Activated CD8-positive, alpha-beta T cell treated with anti-CD3 and anti-CD28 coated beads for 36 hours (primary cell): ENCODE data around the gene RIMBP2. TPM values are rescaled to one million over a fixed set of nuclear protein-coding genes. Genes with fewer than 3 reads are reported as not detected.

Source experiments
- ATAC-seq: fragments of 200-7000 bp; cut with Tn5 transposase; one replicate; pipeline ENCODE4 v1.10.0; 2021; ENCODE audit warnings: mild to moderate bottlenecking, moderate library complexity
- CTCF ChIA-PET: fragments of 350-600 bp; sonication (Branson Sonifier 250); formaldehyde crosslinking; loops from one replicate; lab custom pipeline; 2021; ENCODE audit warnings: antibody characterized with exemption; lab: Charles Lee
- POLR2A ChIA-PET: fragments of 350-600 bp; sonication (Branson Sonifier 250); formaldehyde crosslinking; loops from one replicate; lab custom pipeline; 2021; ENCODE audit warnings: antibody characterized with exemption; lab: Charles Lee
- DNase-seq: peaks from one replicate; pipeline ENCODE4 v3.0.0-alpha.2; 2020
- H3K27ac Mint-ChIP-seq: one replicate; pipeline ENCODE4 v1.8.0; 2021; ENCODE audit warnings: mild to moderate bottlenecking, mixed read lengths
- H3K27me3 Mint-ChIP-seq: one replicate; pipeline ENCODE4 v1.8.0; 2021; ENCODE audit warnings: mixed read lengths
- H3K36me3 Mint-ChIP-seq: one replicate; pipeline ENCODE4 v1.8.0; 2021; ENCODE audit warnings: low read depth, mixed read lengths
- H3K4me1 Mint-ChIP-seq: one replicate; pipeline ENCODE4 v1.8.0; 2021; ENCODE audit warnings: low read depth, mixed read lengths
- H3K4me3 Mint-ChIP-seq: one replicate; pipeline ENCODE4 v1.8.0; 2021; ENCODE audit warnings: mild to moderate bottlenecking, moderate library complexity, mixed read lengths
- H3K9me3 Mint-ChIP-seq: one replicate; pipeline ENCODE4 v1.8.0; 2021; ENCODE audit warnings: mixed read lengths
- CTCF ChIP-seq: fragments of 200-600 bp; IDR thresholded peaks from one replicate; pipeline ENCODE4 v1.8.0; 2022; ENCODE audit warnings: antibody characterized with exemption, mild to moderate bottlenecking
- intact Hi-C: fragments of 100-400 bp; cut with micrococcal nuclease; formaldehyde crosslinking; loops from one replicate; pipeline ENCODE4 v1.10.0; 2022
- total RNA-seq, 2 experiments: library from RNA; stranded (reverse); gene quantifications; one replicate each; pipeline ENCODE4 v1.2.3, GENCODE V29; 2021

The RIMBP2 gene
- total RNA-seq, 2 experiments from 2014 or later, result not detected

DNA sequence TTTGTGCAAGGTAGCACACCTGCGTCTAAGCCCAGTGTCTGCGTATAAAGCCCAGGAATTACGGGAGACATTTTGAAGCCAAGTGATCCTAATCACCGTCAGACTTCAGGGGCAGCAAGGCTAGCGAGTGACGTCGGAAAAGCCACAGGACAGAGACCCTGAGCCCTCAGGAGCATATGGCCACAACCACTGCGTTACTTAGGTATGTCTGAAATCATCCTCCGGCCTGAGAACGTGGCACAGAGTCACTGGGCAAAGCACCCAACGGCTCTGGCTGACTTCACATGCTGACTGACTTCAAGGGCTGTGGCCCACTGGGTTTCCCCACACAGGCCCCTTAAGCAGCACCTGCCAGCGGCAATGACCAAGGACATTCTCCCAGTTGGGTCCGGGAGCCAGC lies 71.5 kb downstream of the RIMBP2 start:
- ATAC-seq (no peak), DNase-seq (no peak)
- no peak for TF ChIP-seq CTCF
- Mint-ChIP-seq H3K4me3 (no peak overlapping the region), H3K4me1 (no peaks in the 10 kb centered on the region), H3K27me3 (no peaks in the 10 kb centered on the region), H3K9me3 (no peaks in the 10 kb centered on the region), H3K36me3 (no peaks in the 10 kb centered on the region), H3K27ac (no peak overlapping the region)
- ChIA-PET CTCF (no interaction called here), POLR2A (no interaction called here)
- intact Hi-C loops, result no loop called here

DNA sequence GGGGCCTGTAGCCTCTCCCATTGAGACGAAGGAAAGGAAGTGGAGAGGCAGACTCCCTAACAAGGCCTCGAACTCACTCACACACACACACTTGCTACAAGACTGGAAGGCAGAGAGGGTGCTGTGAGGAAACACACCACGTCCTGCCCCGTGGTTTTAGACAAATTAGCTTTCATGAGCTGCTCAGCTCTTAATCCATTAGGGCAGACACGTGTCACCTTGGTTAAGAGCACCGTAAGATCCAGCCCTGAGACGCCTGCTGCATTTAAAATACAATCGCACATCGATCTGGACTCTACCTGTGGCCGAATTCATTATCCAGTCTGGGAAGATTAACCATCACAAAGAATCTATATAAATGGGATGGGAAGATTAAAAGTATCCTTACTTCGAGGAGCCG lies 72.0 kb downstream of the RIMBP2 start:
- H3K27ac Mint-ChIP-seq, result no peak overlapping the region
- H3K27me3 Mint-ChIP-seq, result no peaks in the 10 kb centered on the region
- ChIA-PET CTCF (no interaction called here), POLR2A (no interaction called here)
- no peak for TF ChIP-seq CTCF
- no peaks in the 10 kb centered on the region for H3K36me3 Mint-ChIP-seq
- H3K9me3 Mint-ChIP-seq, result no peaks in the 10 kb centered on the region
- ATAC-seq (no peak), DNase-seq (no peak)
- intact Hi-C loops, result no loop called here
- no peak overlapping the region for H3K4me3 Mint-ChIP-seq
- no peaks in the 10 kb centered on the region for H3K4me1 Mint-ChIP-seq

GRCh38 chr12:130642856-130643255 lies 73.2 kb downstream of the RIMBP2 start:
- CTCF ChIA-PET, result no interaction called here

DNA sequence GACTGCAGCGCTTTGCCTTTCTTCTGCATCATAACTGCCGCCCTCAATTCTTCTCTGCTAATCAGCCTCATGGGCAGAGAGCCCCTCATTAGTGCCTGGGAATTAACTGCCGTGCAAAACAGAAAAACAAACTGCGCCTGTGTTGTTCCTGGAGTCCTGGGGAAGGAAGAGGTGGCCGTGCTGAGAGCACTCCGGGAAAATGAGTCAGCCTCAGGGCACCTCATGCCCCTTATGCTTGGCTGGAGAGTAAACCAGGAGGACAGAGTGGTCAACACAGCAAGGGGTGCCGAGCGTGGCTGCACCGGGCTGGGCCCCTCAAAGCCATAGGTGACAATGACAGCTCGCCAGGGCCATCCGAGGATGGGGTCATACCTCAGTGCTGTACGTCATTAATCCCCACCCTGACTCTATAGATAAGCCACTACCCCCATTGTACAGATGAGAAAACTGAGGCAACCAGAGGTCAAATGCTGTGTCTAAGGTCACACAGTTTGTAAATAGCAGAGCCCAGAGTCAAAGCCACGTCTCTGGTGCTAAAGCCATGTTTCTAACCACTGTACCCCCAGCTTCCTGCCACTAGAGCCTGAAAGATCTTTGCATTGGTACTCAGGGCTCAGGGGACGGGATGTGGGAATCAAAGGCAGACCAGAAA lies 74.4 kb downstream of the RIMBP2 start:
- ATAC-seq (no peak), DNase-seq (no peak)
- no peak for TF ChIP-seq CTCF
- ChIA-PET CTCF (no interaction called here), POLR2A (no interaction called here)
- Mint-ChIP-seq H3K9me3 (no peaks in the 10 kb centered on the region), H3K4me3 (no peak overlapping the region), H3K36me3 (no peaks in the 10 kb centered on the region), H3K27ac (no peak overlapping the region), H3K27me3 (no peaks in the 10 kb centered on the region), H3K4me1 (no peaks in the 10 kb centered on the region)
- intact Hi-C loops, result no loop called here

More at GRCh38 chr12:130642856-130643255, 73.2 kb downstream of the RIMBP2 start:
- Mint-ChIP-seq H3K9me3 (no peaks in the 10 kb centered on the region), H3K4me3 (no peak overlapping the region), H3K27me3 (no peaks in the 10 kb centered on the region), H3K36me3 (no peaks in the 10 kb centered on the region), H3K27ac (no peak overlapping the region), H3K4me1 (no peaks in the 10 kb centered on the region)
- no peak for DNase-seq
- no peak for ATAC-seq
- TF ChIP-seq CTCF, result no peak
- POLR2A ChIA-PET, result interaction anchor here (1.0 kb wide), 1 partner anchor 145 kb away, joined by 3 read pairs; no protein-coding TSS in a partner anchor
- intact Hi-C loops, result no loop called here

DNA sequence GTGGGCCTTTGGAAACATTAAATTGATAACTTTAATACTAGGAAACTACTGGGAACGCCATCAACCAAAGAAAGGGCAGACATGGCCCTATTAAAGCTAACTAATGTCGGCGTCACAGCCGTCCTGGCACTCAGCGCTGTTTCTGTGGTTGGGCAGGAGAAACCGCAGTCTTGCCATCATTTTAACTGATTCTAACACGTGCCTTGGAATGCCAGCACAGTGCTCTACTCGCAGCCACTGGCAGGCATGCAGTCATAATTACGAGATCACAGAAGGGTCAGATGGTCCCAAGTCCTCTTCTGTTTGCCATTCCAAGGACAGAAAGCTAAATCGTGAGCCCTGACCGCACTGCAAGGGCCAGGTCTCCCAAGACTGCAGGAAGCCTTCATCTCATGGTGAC lies 75.2 kb downstream of the RIMBP2 start:
- POLR2A ChIA-PET, result no interaction called here
- TF ChIP-seq CTCF, result no peak
- peaks cover 4% of the 10 kb centered on the region for H3K27me3 Mint-ChIP-seq
- ATAC-seq (no peak), DNase-seq (no peak)
- no peak overlapping the region for H3K27ac Mint-ChIP-seq
- no peaks in the 10 kb centered on the region for H3K9me3 Mint-ChIP-seq
- no peaks in the 10 kb centered on the region for H3K4me1 Mint-ChIP-seq
- no peak overlapping the region for H3K4me3 Mint-ChIP-seq
- H3K36me3 Mint-ChIP-seq, result no peaks in the 10 kb centered on the region
- CTCF ChIA-PET, result no interaction called here
- intact Hi-C loops, result no loop called here
